H1 (cell line): ENCODE measurements around the gene KRTAP9-6.

Experiments used
- BCL11A ChIP-seq, 2 experiments: IDR thresholded peaks; one replicate each; pipeline ENCODE4 v1.6.1; 2011; ENCODE audit warnings: low read depth in 2 of 2, low read length in 2 of 2, mild to moderate bottlenecking in 2 of 2
- CEBPB ChIP-seq: IDR thresholded peaks from 2 replicates; pipeline ENCODE4 v1.6.1; 2012; ENCODE audit warnings: low read depth, low read length
- CTCF ChIP-seq, 3 experiments: IDR thresholded peaks; 1 replicate in 2 of 3; 2 replicates in 1 of 3; pipeline versions ENCODE4 v1.5.1 to v1.6.1; 2011; ENCODE audit warnings: low read length in 3 of 3, mild to moderate bottlenecking in 3 of 3, inconsistent platforms in 2 of 3, low read depth in 1 of 3, moderate library complexity in 1 of 3; ENCODE audit not compliant: insufficient read depth in 1 of 3; ENCODE audit errors: control extremely low read depth in 1 of 3
- EZH2 ChIP-seq: fragments of 200-600 bp; sonication (generic); IDR thresholded peaks from 2 replicates; pipeline ENCODE4 v1.7.1; 2012; ENCODE audit warnings: low read depth, mild to moderate bottlenecking, moderate library complexity, low read length, inconsistent platforms; ENCODE audit not compliant: severe bottlenecking
- FOSL1 ChIP-seq: IDR thresholded peaks from 2 replicates; pipeline ENCODE4 v1.6.1; 2011; ENCODE audit warnings: mild to moderate bottlenecking, low read depth, low read length, moderate library complexity; ENCODE audit not compliant: insufficient read depth
- KDM1A ChIP-seq: fragments of 200-600, 300-600 bp; sonication (generic); IDR thresholded peaks from 2 replicates; pipeline ENCODE4 v1.7.1; 2016; ENCODE audit warnings: mild to moderate bottlenecking, low read length, borderline replicate concordance
- KDM5A ChIP-seq: fragments of 200-600 bp; IDR thresholded peaks from 2 replicates; pipeline ENCODE4 v1.7.1; 2012; ENCODE audit warnings: mild to moderate bottlenecking, low read length, inconsistent platforms, mixed read lengths
- MAX ChIP-seq: IDR thresholded peaks from 2 replicates; pipeline ENCODE4 v1.6.1; 2012; ENCODE audit warnings: inconsistent platforms
- POLR2A ChIP-seq, 2 experiments: IDR thresholded peaks; 1 replicate in 1 of 2; 2 replicates in 1 of 2; pipeline ENCODE4 v1.6.1; 2011; ENCODE audit warnings: low read depth in 2 of 2, low read length in 2 of 2, mild to moderate bottlenecking in 2 of 2; ENCODE audit errors: control extremely low read depth in 1 of 2
- POLR2AphosphoS5 ChIP-seq: IDR thresholded peaks from 2 replicates; pipeline ENCODE4 v1.6.1; 2011; ENCODE audit warnings: low read depth, low read length
- SAP30 ChIP-seq: fragments of 300-600 bp; sonication (generic); IDR thresholded peaks from 2 replicates; pipeline ENCODE4 v1.7.1; 2012; ENCODE audit warnings: low read length, moderate library complexity, mild to moderate bottlenecking, inconsistent platforms; ENCODE audit not compliant: insufficient read depth, insufficient replicate concordance
- SP1 ChIP-seq: IDR thresholded peaks from 2 replicates; pipeline ENCODE4 v1.6.1; 2011; ENCODE audit warnings: low read depth, low read length
- YY1 ChIP-seq: IDR thresholded peaks from 2 replicates; pipeline ENCODE4 v1.6.1; 2011; ENCODE audit warnings: low read depth, mild to moderate bottlenecking, low read length
- ZNF274 ChIP-seq: IDR thresholded peaks from 2 replicates; pipeline ENCODE4 v1.7.0; 2012; ENCODE audit warnings: low read length, borderline replicate concordance; ENCODE audit errors: extremely low read depth

GRCh38 chr17:41278176-41278955 lies 13.2 kb downstream of the KRTAP9-6 start:
- no peak for TF ChIP-seq BCL11A (IDR thresholded peaks at IDR 0.05; ENCODE audit: low read depth in 2 of 2, low read length in 2 of 2)
- TF ChIP-seq CEBPB = no peak
- no peak for TF ChIP-seq ZNF274
- no peak for TF ChIP-seq YY1
- no peak for TF ChIP-seq POLR2A (IDR thresholded peaks at IDR 0.05; ENCODE audit: control extremely low read depth in 1 of 2, low read depth in 2 of 2, low read length in 2 of 2)
- TF ChIP-seq CTCF (IDR thresholded peaks at IDR 0.05; ENCODE audit: control extremely low read depth in 1 of 3, insufficient read depth in 1 of 3, low read depth in 1 of 3, low read length in 3 of 3) = no peak
- TF ChIP-seq KDM1A = no peak
- TF ChIP-seq MAX = no peak
- TF ChIP-seq FOSL1 = no peak
- no peak for TF ChIP-seq SP1
- no peak for TF ChIP-seq POLR2AphosphoS5
- TF ChIP-seq SAP30 = no peak
- TF ChIP-seq KDM5A = no peak
- no peak for TF ChIP-seq EZH2
